ENCODE measurements around the gene COLEC12.

- no peak for TF ChIP-seq POLR2AphosphoS5 (IDR thresholded peaks at IDR 0.05; ENCODE audit: borderline replicate concordance, low read depth, low read length)
- no peak for TF ChIP-seq EZH2 (IDR thresholded peaks at IDR 0.05)
Measured at GRCh38 chr18:416930-417329, 83.6 kb downstream of the COLEC12 start.
